Activated CD8-positive, alpha-beta memory T cell treated with anti-CD3 and anti-CD28 coated beads, Interleukin-2, amount 50 U/mL, for 24 hours (primary cell): ENCODE data around the gene PLPP3.

Experiments
- DNase-seq: peaks from one replicate; pipeline ENCODE4 v3.0.0-alpha.2; 2020; ENCODE audit errors: extremely low read depth

The PLPP3 gene

GRCh38 chr1:56496821-56497772 is 82.3 kb downstream of the PLPP3 start:
- DNase-seq: no peak

- no peak for DNase-seq
Observed at GRCh38 chr1:56496158-56496557, 83.2 kb downstream of the PLPP3 start.

- DNase-seq: no peak
Observed at GRCh38 chr1:56495538-56495937, 83.8 kb downstream of the PLPP3 start.

- DNase-seq: no peak
Observed at GRCh38 chr1:56494306-56494705, 85.1 kb downstream of the PLPP3 start.

GRCh38 chr1:56493826-56494225 is 85.5 kb downstream of the PLPP3 start:
- DNase-seq: no peak

- DNase-seq: no peak
Observed at GRCh38 chr1:56491441-56491840, 87.9 kb downstream of the PLPP3 start.

- DNase-seq: no peak
Observed at GRCh38 chr1:56490619-56491018, 88.7 kb downstream of the PLPP3 start.

- DNase-seq: no peak
Observed at GRCh38 chr1:56489695-56490094, 89.7 kb downstream of the PLPP3 start.

GRCh38 chr1:56484695-56485094 is 94.7 kb downstream of the PLPP3 start:
- DNase-seq: no peak

GRCh38 chr1:56483104-56483503 is 96.3 kb downstream of the PLPP3 start:
- no peak for DNase-seq

GRCh38 chr1:56482486-56482885 is 96.9 kb downstream of the PLPP3 start:
- DNase-seq: no peak

- no peak for DNase-seq
Observed at GRCh38 chr1:56481140-56481694, 98.1 kb downstream of the PLPP3 start.

- no peak for DNase-seq
Observed at GRCh38 chr1:56478734-56479133, 100.6 kb downstream of the PLPP3 start.

GRCh38 chr1:56477164-56478111 is 101.9 kb downstream of the PLPP3 start:
- no peak for DNase-seq

- no peak for DNase-seq
Observed at GRCh38 chr1:56473582-56474270, 105.6 kb downstream of the PLPP3 start.

- no peak for DNase-seq
Observed at GRCh38 chr1:56472860-56473259, 106.5 kb downstream of the PLPP3 start.

GRCh38 chr1:56469640-56470371 is 109.6 kb downstream of the PLPP3 start:
- DNase-seq: no peak

GRCh38 chr1:56468518-56468917 is 110.8 kb downstream of the PLPP3 start:
- no peak for DNase-seq

GRCh38 chr1:56466538-56466937 is 112.8 kb downstream of the PLPP3 start:
- no peak for DNase-seq

GRCh38 chr1:56464294-56464693 is 115.1 kb downstream of the PLPP3 start:
- DNase-seq: no peak

- no peak for DNase-seq
Observed at GRCh38 chr1:56463376-56463775, 116.0 kb downstream of the PLPP3 start.
